ENCODE data around the gene PRDM16. TPM values are rescaled to one million over a fixed set of nuclear protein-coding genes. Genes with fewer than 3 reads are reported as not detected.

Gene PRDM16
- total and polyA plus RNA-seq, 2 donors (not counting 1 experiment from before 2014, with no cell fraction given): 0.03 to 0.12 TPM

DNA sequence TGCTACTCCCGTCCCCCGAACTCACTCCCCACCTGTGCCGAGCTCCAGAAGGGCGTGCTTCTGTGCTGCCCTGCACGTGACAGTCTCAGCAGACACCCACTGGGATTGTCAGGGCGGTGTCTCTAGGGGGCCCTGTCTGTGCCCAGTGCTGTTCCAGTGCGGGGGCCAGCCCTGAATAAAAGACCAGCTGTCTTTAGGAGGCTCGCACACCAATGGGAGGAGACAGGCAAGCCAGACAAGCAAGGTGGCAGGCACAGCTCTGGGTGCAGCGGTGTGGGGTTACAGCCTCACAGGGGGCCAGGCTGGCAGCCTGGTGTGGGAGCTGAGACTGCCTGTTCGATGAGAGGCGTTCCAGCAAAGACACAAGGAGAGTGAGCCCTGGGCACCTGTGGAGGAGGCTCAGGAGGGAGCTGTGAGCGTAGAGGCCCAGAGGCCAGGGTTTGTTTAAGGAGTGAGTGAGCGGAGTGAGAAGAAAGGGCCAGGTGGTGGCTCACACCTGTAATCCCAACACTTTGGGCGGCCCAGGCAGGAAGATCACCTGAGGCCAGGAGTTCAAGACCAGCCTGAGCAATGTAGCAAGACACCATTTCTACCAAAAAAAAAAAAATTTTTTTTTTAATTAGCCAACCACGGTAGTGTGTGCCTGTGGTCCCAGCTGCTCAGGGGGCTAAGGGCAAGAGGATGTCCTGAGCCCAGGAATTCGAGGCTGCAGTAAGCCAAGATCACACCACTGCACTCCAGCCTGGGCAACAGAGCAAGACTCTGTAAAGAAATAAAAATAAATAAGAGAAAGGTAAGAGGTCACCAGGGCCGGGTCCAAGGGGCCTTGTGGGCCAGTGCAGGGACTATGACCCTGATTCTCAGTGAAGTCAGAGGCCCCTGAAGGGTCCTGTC lies 337.2 kb downstream of the PRDM16 start:
- Histone ChIP-seq H4K20me1 (ENCODE audit: control insufficient read depth, insufficient read depth, low read length, poor library complexity, severe bottlenecking) (no peaks in the 10 kb centered on the region), H3K36me3 (replicated peaks in 1 of 2; ENCODE audit: control extremely low read depth in 1 of 2, control insufficient read depth in 1 of 2, extremely low read depth in 1 of 2, insufficient read depth in 2 of 2, low read length in 1 of 2) (no peaks in the 10 kb centered on the region), H3K4me2 (replicated peaks; ENCODE audit: low read depth, low read length, poor library complexity, severe bottlenecking) (no peak overlapping the region), H3K9ac (ENCODE audit: low read length) (no peak overlapping the region), H3K79me2 (ENCODE audit: control insufficient read depth, insufficient read depth, low read length) (no peaks in the 10 kb centered on the region), H3K4me3 (ENCODE audit: control extremely low read depth in 1 of 5, extremely low read depth in 1 of 5, insufficient read depth in 1 of 5, low read depth in 2 of 5, low read length in 4 of 5) (no peak overlapping the region), H2AFZ (ENCODE audit: insufficient read depth, low read depth, low read length, poor library complexity, severe bottlenecking) (no peak overlapping the region), H3K27me3 (replicated peaks in 1 of 4; ENCODE audit: control extremely low read depth in 1 of 4, control insufficient read depth in 3 of 4, insufficient read depth in 4 of 4, low read length in 3 of 4) (no peaks in the 10 kb centered on the region), H3K9me3 (ENCODE audit: control extremely low read depth in 1 of 3, control insufficient read depth in 2 of 3, insufficient read depth in 1 of 3, low read length in 2 of 3) (peaks cover 0 to 14% (median 0%) of the 10 kb centered on the region in 3 donors), H3K27ac (ENCODE audit: low read length in 2 of 2) (no peak overlapping the region), H3K4me1 (ENCODE audit: control insufficient read depth in 2 of 2, insufficient read depth in 2 of 2, low read length in 2 of 2) (no peaks in the 10 kb centered on the region)
- intact Hi-C loops (cut with micrococcal nuclease): no loop called here
- Mint-ChIP-seq H3K27me3 (no peaks in the 10 kb centered on the region), H3K9me3 (ENCODE audit: insufficient read depth) (no peaks in the 10 kb centered on the region), H3K4me3 (no peak overlapping the region), H3K4me1 (no peaks in the 10 kb centered on the region), H3K27ac (no peak overlapping the region)
- TF ChIP-seq, protein P1, sequence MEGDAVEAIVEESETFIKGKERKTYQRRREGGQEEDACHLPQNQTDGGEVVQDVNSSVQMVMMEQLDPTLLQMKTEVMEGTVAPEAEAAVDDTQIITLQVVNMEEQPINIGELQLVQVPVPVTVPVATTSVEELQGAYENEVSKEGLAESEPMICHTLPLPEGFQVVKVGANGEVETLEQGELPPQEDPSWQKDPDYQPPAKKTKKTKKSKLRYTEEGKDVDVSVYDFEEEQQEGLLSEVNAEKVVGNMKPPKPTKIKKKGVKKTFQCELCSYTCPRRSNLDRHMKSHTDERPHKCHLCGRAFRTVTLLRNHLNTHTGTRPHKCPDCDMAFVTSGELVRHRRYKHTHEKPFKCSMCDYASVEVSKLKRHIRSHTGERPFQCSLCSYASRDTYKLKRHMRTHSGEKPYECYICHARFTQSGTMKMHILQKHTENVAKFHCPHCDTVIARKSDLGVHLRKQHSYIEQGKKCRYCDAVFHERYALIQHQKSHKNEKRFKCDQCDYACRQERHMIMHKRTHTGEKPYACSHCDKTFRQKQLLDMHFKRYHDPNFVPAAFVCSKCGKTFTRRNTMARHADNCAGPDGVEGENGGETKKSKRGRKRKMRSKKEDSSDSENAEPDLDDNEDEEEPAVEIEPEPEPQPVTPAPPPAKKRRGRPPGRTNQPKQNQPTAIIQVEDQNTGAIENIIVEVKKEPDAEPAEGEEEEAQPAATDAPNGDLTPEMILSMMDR (IDR thresholded peaks at IDR 0.05): no peak
- no peak for TF ChIP-seq EZH2 (IDR thresholded peaks at IDR 0.05; ENCODE audit: borderline replicate concordance, insufficient read depth, low read depth, low read length, poor library complexity, severe bottlenecking)
- ChIA-PET CTCF (no interaction called here), POLR2A (no interaction called here)
- DNase-seq (no peak), ATAC-seq (ENCODE audit: low read depth) (no peak)
- WGBS (ENCODE audit: insufficient coverage): 88% methylated on average over 14 of the region's 17 CpGs

DNA sequence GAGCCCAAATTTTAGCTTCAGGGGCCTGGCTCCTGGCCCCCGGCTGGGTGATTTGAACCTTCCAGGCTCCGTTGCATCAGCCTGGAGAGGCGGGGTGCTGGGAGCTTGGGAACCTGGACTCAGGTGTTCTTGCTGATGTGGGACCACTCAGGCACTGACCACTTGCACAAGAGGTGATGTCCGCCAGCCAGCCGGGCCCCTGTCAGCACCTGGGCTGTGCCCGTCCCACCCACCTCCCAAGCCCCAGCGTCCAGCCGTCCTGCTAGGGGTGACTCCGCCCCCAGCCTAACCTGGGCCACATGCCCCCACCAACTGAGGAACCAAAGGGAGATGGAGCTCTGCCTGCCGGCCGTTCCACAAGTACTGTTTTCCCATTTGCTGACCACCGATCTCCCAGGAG lies 338.0 kb downstream of the PRDM16 start:
- H3K9me3 Mint-ChIP-seq (ENCODE audit: insufficient read depth): no peaks in the 10 kb centered on the region
- H3K27ac ChIP-seq (ENCODE audit: low read length in 2 of 2): no peak overlapping the region
- no peaks in the 10 kb centered on the region for H3K27me3 Mint-ChIP-seq
- DNase-seq: no peak
- no peaks in the 10 kb centered on the region for H3K27me3 ChIP-seq (replicated peaks in 1 of 4; ENCODE audit: control extremely low read depth in 1 of 4, control insufficient read depth in 3 of 4, insufficient read depth in 4 of 4, low read length in 3 of 4)
- 97% methylated on average over 12 of the region's 12 CpGs for WGBS (ENCODE audit: insufficient coverage)
- H3K4me3 Mint-ChIP-seq: no peak overlapping the region
- no peak overlapping the region for H3K4me2 ChIP-seq (replicated peaks; ENCODE audit: low read depth, low read length, poor library complexity, severe bottlenecking)
- ChIA-PET CTCF (no interaction called here), POLR2A (no interaction called here)
- H4K20me1 ChIP-seq (ENCODE audit: control insufficient read depth, insufficient read depth, low read length, poor library complexity, severe bottlenecking): no peaks in the 10 kb centered on the region
- H3K79me2 ChIP-seq (ENCODE audit: control insufficient read depth, insufficient read depth, low read length): no peaks in the 10 kb centered on the region
- H3K9me3 ChIP-seq (ENCODE audit: control extremely low read depth in 1 of 3, control insufficient read depth in 2 of 3, insufficient read depth in 1 of 3, low read length in 2 of 3): peaks cover 0 to 14% (median 0%) of the 10 kb centered on the region in 3 donors
- no peaks in the 10 kb centered on the region for H3K4me1 Mint-ChIP-seq
- no peak overlapping the region for H3K9ac ChIP-seq (ENCODE audit: low read length)
- no peaks in the 10 kb centered on the region for H3K4me1 ChIP-seq (ENCODE audit: control insufficient read depth in 2 of 2, insufficient read depth in 2 of 2, low read length in 2 of 2)
- no peaks in the 10 kb centered on the region for H3K36me3 ChIP-seq (replicated peaks in 1 of 2; ENCODE audit: control extremely low read depth in 1 of 2, control insufficient read depth in 1 of 2, extremely low read depth in 1 of 2, insufficient read depth in 2 of 2, low read length in 1 of 2)
- intact Hi-C loops (cut with micrococcal nuclease): no loop called here
- H2AFZ ChIP-seq (ENCODE audit: insufficient read depth, low read depth, low read length, poor library complexity, severe bottlenecking): no peak overlapping the region
- ATAC-seq (ENCODE audit: low read depth): no peak
- H3K4me3 ChIP-seq (ENCODE audit: control extremely low read depth in 1 of 5, extremely low read depth in 1 of 5, insufficient read depth in 1 of 5, low read depth in 2 of 5, low read length in 4 of 5): no peak overlapping the region
- TF ChIP-seq, protein P1 (IDR thresholded peaks at IDR 0.05): no peak
- no peak for TF ChIP-seq EZH2 (IDR thresholded peaks at IDR 0.05; ENCODE audit: borderline replicate concordance, insufficient read depth, low read depth, low read length, poor library complexity, severe bottlenecking)
- no peak overlapping the region for H3K27ac Mint-ChIP-seq
